Epidermal melanocyte (primary cell): ENCODE data around the gene ARHGAP26.

Experiments
- DNase-seq: peaks from one replicate; pipeline ENCODE4 v3.0.0; 2011; ENCODE audit warnings: low spot score; ENCODE audit not compliant: insufficient read length

ARHGAP26 gene

DNA sequence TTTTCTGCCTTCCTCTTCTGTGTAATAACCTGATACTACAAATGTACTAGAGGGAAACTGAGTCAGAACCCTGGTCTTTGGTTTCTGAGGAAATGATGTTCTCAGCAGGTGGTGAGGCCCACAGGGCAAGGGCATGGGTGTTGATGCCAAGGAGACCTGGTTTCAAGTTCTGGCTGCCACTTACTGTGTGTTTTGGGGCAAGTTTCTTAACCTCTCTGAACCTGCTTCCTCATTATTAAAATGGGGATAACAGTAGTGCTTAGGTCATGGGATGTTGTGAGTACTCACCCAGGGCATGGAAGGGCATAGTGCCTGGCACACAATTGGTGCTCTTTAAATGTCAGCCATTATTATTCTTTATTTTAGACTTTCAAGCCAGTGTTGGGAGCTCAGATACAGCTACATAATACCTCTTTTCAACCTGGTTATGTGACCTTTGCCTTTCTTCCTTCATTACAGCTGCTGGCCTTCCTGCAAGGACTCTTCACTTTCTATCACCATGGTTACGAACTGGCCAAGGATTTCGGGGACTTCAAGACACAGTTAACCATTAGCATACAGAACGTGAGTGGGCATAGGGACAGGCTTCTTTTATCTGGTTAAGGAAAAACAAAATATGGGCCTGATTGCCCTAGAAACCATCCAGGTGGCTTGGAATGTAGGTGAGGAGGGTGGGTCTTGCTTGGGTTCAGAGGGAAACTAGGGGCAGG lies 131.5 kb downstream of the ARHGAP26 start:
- no peak for DNase-seq

- DNase-seq = no peak
These were observed 132.2 kb downstream of the ARHGAP26 start for GRCh38 chr5:142902186-142902965.

DNA sequence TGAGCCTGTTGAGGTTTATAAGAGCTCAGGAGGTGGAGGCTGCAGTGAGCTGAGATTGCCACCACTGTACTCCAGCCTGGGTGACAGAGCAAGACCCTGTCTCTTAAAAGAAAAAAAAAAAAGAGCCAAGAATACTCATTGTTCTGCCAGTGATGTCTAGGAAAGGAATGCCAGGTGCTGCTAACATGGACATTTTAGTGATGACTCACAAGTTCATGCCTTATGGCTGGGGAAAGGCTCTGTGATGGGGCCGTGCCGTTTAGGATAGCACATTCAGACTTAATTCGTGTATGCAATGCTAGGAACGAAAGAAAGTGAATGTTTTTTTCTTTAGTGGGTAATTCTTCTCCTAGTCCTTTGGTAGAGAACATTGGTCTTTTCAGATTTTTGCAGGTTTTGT lies 134.2 kb downstream of the ARHGAP26 start:
- no peak for DNase-seq

GRCh38 chr5:142905348-142905747 lies 135.2 kb downstream of the ARHGAP26 start:
- DNase-seq = no peak

DNA sequence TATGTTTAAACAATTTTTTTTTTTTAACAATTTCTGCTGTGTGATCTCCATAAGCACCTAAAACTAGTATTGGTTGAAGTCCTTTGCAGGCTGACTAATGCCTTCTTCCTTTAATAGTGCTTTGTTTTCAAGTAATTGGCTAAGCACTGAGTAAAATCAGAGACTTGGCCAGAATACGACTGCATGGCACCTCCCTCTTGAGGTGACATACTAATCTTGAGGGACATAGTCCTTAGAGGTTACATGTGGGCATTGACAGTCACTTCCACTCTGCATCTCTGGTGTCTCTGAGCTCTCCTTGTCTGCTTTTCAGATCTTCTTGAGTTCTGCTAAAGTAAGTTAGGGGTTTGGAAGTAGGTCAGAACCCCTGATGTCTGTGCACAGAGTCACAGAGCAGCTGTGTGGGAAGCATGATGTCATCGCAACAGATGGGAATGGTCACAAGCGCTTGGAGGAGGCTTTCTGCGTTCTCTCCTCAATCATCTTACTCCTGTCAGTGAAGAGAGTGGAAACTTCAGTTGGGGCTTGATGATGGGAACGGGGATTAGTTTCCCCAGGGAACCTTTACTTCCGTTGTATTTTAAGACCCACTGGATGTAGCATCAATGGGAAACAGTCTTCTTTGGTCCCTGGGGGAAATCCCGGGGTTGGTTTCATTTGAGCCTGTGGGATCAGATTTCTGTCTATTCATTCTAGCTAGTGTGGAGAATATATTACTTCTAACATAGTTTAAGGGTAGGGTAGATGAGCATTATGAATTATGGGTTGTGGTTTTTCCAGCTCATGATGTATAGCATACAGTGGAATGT lies 136.9 kb downstream of the ARHGAP26 start:
- DNase-seq = no peak

DNA sequence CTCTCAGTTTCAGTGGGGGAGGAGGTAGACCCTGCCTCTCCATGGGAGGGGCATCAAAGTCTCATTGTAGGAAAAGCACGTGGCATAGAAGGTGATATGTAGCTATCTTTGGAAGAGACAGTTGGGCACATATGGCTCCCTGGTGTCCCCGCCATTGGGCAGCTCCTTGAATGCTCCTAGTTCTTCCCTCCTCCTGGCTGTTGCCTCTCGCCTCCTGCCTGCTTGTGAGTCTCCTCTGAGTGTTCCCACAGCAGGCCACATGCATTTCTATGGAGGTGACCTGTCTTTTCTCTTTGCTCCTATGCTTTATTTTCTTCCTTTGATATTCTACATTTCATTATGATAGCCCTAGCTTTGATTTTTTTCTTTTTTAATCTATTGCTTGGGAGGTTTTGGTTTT lies 138.5 kb downstream of the ARHGAP26 start:
- no peak for DNase-seq

DNA sequence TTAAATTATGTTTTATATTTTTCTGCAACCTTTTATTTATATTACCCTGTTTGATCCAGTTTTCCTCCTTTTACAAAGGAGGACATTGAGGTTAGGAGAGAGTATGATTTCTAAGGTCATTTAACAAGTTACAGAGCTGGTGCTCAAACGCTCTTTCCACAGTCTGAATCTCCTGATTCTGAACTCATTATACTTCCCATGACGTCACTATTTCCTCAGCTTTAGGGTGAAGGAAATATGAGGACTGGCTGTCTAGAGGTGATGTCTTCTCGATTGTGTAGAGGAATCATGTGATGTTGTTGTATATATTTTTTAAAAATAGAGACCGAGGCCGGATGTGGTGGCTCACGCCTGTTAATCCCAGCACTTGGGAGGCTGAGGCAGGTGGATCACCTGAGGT lies 140.0 kb downstream of the ARHGAP26 start:
- DNase-seq = no peak

GRCh38 chr5:142911170-142911569 lies 141.0 kb downstream of the ARHGAP26 start:
- no peak for DNase-seq

- DNase-seq = no peak
These were observed 141.6 kb downstream of the ARHGAP26 start for GRCh38 chr5:142911775-142912174.

- no peak for DNase-seq
These were observed 143.7 kb downstream of the ARHGAP26 start for GRCh38 chr5:142913728-142914338.

- no peak for DNase-seq
These were observed 144.9 kb downstream of the ARHGAP26 start for GRCh38 chr5:142915038-142915437.

DNA sequence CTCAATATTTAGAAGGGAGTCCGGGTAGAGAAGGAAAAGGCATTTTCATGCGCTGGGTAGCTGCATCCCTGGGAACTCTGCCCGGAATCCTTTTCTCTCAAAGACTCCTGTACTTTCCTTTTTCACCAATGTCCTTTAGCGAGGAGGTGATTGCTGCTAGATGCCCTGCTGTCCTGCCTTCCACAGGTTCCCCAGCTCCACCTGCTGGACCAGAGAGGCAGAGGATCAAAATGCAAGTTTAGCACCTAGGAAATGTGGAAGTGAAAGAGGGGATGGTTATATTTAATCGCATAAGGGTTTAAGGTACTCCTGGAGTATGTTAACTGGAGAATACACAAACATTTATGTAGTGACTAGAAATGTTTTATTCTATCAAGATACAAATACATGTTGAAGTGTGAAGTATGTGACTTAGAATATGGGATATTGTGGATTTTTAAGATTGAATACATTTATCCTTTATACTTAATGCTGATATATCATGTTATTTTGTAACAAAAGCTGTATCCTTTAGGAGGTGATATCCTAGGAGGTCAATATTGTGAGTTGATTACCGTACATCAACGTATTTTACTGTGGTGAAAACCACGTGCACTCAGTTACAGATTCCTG lies 145.7 kb downstream of the ARHGAP26 start:
- no peak for DNase-seq

- DNase-seq = no peak
These were observed 148.9 kb downstream of the ARHGAP26 start for GRCh38 chr5:142918959-142919635.

DNA sequence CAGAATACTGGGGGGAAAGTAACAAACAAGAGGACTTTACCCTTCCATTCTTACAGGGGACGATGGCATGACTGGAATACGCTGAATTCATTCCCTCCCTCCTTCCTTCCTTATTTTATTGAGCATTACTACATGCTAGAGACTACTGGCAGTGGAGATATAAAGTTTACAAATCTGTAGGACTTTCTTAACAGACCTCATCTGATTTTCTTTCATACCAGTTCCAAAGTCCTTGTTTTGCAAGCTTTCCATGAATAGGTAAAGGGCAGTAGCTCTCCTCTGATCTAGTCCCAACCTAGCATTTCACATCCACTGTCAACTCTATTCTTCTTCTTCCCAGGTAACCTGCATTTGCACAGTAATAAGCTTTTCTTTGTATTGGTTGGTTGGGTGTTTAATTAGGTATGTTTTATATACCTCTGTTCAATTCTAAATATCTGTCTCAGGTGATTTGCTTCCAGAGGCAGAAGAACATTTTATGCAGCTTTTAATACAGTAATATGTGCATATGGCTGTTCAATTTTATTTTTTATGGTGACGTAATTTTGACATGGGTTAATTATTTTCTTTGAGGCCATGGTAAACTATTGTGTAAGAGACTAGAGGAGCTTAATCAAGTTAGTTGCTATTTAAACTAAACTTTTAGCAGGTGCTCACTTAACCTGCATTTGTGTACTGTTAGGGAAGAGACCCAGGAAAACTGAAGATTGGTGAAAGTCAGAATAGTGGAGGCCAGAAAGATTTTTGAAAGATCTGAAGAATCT lies 150.9 kb downstream of the ARHGAP26 start:
- no peak for DNase-seq

- DNase-seq = no peak
These were observed 152.2 kb downstream of the ARHGAP26 start for GRCh38 chr5:142922223-142922952.

DNA sequence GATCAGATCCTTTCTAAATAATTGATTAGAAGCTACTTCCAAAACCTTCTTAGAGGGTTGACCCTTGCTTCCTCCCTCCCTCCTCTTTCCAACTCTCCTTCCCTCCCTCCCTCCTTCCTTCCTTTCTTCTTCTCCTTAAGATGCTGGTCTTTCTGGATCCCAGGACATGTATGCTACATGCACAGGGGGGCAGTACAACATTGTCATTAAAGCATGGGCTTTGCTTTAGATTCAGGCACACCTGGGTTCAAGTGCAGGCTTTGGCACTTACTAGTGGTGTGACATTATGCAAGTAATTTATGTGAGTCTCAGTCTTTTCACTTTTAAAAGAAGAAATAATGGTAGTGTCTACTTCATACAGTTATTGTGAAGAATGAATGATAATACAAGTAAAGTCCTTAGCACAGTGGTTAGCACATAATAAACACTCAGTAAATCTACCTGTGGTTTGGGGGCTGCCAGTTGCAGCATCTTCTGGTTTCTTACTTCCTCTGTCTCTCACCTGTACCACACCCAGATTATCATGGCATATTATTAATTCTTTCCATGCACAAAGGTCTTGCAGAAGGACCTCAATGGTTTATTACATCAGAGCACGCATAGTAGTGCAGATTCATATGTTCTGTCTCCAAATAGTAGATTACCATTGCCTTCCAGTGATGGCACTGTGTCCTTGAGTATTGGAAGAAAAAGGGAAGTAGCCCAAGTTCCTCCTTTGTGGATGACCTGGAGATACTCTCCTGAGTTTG lies 154.1 kb downstream of the ARHGAP26 start:
- DNase-seq = no peak

DNA sequence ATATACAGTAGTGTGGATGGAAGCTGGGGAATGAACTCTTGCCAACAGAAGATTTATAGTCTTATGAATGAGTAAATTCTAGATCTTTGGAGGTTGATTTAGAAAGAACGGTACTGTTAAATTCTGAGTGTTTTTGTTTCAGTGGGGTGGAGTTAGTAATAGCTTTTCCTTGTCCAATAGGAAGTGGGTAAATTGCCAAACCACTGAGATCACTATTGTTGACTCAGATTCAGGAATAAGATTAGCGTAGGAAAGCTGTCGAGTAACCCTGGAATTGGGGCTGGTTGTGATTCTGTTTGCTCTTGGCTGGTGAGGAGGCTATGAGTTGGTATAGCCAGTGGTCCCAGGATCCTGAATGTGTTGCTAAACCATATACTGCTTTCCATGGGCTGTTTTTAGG lies 155.6 kb downstream of the ARHGAP26 start:
- DNase-seq = no peak

DNA sequence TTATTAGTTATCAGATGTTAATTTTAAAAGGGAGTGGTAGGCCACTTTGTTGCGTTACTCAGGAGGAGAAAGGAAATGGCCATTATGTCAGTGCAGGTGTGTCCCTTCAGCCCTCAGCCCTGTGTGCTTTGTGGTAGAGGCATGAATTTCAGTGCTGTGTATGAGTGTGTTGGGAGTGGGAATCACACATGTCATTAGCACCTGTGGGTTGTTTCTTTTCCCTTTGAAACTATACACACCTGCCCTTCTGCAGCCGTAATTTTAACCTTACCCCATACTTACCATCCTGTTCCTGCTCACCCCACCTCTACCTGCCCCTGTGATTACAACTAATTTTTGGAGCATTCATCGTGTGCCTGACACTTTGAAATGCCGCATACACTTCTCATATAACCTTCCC lies 156.4 kb downstream of the ARHGAP26 start:
- no peak for DNase-seq
